Measurements from ENCODE around the gene GPR32.
"Not testable (repeated sequence)": the region's sequence is repeated elsewhere in the genome, so short reads cannot be mapped to it uniquely, and the experiment has no call there.

GPR32 gene

DNA sequence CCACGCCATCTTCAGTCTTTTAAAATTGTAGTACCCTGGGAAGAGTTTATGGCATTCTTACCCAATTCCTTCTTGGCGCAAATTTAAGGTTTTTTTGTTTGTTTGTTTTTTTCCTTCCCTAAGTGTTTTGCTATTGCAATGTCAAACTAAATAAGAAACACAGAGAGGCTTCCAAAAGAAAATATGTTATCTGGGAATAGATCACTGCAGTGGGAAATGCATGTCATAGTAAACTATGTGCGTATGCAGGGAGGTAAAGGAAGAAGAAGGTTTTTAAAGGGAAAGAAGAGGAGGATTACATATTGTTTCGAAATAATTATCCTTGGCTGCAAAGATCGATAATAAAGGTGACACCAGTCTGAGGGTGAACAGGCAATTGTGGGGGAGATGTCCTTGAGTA is 33.9 kb upstream of the GPR32 start:
- in situ Hi-C loops (cut with MboI; ENCODE audit: low pct_unique_long_range_greater_than_20kb, low sequenced_read_pairs, unreplicated experiment): no loop called here
- DNase-seq (ENCODE audit: low spot score): no peak
- TF ChIP-seq, protein P1, sequence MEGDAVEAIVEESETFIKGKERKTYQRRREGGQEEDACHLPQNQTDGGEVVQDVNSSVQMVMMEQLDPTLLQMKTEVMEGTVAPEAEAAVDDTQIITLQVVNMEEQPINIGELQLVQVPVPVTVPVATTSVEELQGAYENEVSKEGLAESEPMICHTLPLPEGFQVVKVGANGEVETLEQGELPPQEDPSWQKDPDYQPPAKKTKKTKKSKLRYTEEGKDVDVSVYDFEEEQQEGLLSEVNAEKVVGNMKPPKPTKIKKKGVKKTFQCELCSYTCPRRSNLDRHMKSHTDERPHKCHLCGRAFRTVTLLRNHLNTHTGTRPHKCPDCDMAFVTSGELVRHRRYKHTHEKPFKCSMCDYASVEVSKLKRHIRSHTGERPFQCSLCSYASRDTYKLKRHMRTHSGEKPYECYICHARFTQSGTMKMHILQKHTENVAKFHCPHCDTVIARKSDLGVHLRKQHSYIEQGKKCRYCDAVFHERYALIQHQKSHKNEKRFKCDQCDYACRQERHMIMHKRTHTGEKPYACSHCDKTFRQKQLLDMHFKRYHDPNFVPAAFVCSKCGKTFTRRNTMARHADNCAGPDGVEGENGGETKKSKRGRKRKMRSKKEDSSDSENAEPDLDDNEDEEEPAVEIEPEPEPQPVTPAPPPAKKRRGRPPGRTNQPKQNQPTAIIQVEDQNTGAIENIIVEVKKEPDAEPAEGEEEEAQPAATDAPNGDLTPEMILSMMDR (IDR thresholded peaks at IDR 0.05; ENCODE audit: extremely low read depth, insufficient read depth, missing control alignments): no peak

DNA sequence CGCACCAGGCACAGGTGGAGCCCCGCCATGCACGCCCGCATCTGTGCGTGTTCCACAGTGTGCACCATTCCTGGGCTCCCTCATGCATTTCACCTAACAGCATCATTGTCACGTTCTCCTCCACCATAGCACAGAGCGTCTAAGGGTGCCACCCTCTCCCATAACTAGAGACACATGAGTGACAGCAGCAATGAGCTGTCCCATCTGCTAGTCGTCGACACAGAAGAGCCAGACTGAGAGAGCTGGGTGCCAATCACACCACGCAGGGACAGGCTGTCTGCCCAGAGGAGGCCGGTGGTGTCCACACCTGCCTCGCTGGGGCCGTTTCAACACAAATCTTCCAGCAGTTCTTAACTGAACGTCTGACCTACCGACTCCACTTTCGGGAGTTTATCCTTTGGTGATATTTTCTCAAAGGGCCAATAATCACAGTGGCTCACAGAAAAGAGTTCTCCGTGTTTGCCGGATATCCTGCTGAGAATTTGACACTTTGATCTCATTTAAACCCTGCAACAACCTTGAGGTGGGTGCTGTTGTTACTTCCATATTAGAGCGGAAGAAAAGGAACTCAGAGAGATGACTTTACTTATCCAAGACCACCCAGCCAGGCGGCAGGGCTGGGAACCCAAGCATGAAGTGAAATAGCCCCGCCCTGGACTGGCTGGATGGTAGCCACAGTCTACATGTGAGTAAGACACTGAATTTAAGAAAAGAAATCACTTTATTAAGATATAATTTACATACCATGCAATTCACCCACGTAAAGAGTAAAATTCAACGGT is 30.9 kb upstream of the GPR32 start:
- in situ Hi-C loops (cut with MboI; ENCODE audit: low pct_unique_long_range_greater_than_20kb, low sequenced_read_pairs, unreplicated experiment): no loop called here
- no peak for DNase-seq (ENCODE audit: low spot score)
- TF ChIP-seq, protein P1 (IDR thresholded peaks at IDR 0.05; ENCODE audit: extremely low read depth, insufficient read depth, missing control alignments): no peak

DNA sequence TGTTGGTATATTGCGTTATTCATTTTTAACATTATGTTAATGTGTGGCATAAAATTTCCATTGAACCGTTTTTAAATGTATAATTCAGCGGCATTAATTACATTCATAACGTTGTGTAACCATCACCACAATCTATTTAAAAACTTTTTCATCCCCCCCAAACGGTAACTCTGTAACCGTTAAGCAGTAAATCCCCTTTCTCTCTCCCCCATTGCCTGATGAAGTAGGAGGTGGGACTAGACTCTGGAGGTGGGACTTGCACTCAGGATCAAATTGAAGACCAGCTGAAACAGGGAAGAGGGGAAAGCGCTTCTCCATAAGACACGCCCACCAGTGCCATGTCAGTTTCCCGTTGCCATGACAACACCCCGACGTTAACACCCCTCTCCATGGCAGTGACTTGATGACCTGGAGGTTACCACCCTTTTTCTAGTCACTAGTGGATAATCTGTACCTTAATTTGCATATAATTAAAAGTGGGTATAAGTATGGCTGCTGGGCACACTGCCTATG is 30.3 kb upstream of the GPR32 start:
- TF ChIP-seq, protein P1 (IDR thresholded peaks at IDR 0.05; ENCODE audit: extremely low read depth, insufficient read depth, missing control alignments): no peak
- in situ Hi-C loops (cut with MboI; ENCODE audit: low pct_unique_long_range_greater_than_20kb, low sequenced_read_pairs, unreplicated experiment): no loop called here
- DNase-seq (ENCODE audit: low spot score): no peak

DNA sequence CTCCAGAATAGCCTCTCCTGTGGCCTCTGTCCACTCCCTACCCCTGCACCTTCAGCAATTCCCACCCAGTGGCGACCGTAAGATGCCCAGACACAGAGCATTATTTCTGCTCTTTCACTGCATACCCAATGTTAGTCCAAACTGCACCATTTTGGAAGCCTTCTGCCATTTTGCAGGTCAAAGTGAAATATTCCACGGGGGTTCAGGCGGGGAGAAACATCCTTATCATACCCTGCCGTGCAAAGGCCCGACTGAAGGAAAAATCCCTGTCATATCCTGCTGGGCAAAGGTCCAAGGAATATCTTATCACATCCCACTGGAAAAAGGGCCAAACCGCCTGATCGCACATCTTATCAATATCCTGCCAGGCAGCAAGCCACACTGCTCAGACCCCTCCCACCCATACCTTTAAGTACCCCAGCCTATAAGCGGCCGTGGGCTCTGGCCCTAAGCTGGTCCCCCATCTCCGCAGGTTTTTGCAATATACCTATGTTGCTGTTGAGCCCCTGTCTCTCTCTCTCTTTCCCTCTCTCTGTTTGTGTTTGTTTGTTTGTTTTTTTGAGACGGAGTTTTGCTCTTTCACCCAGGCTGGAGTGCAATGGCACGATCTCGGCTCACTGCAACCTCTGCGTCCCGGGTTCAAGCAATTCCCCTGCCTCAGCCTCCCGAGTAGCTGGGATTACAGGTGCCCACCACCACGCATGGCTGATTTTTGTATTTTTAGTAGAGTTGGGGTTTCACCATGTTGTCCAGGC is 28.9 kb upstream of the GPR32 start:
- in situ Hi-C loops (cut with MboI; ENCODE audit: low pct_unique_long_range_greater_than_20kb, low sequenced_read_pairs, unreplicated experiment): no loop called here
- TF ChIP-seq, protein P1 (IDR thresholded peaks at IDR 0.05; ENCODE audit: extremely low read depth, insufficient read depth, missing control alignments): no peak
- no peak for DNase-seq (ENCODE audit: low spot score)

DNA sequence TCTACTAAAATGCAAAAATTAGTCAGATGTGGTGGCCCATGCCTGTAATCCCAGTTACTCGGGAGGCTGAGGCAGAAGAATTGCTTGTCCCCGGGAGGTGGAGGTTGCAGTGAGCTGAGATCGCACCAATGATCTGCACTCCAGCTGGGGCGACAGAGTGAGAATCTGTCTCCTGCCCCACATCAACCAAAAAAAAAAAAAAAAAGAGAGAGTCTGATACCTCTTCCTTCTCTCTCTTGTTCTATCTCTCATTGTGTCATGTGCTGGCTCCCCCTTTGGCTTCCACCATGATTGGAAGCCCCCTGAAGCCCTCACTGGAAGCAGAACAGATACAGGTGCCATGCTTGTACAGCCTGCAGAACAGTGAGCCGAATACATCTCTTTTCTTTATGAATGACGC is 26.7 kb upstream of the GPR32 start:
- TF ChIP-seq, protein P1 (IDR thresholded peaks at IDR 0.05; ENCODE audit: extremely low read depth, insufficient read depth, missing control alignments): no peak
- no peak for DNase-seq (ENCODE audit: low spot score)

DNA sequence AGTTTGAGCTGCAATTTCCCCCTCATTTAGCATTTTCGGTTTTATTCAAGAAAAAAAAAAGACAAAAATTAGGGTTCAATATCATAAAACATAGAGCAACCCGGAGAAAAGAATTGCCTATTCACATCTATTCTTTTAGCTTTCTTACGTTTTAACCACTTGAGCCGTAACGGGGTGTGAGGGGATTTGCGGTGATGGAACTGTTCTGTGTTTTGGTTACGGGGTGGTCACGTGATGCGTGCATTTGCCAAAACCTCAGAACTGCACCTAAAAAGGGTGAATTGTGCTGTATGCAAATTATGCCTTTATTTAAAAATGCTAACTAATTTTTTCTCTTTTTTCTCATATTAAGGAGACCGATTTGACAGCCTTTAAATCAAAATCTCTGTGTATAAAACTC is 25.0 kb upstream of the GPR32 start:
- TF ChIP-seq, protein P1 (IDR thresholded peaks at IDR 0.05; ENCODE audit: extremely low read depth, insufficient read depth, missing control alignments): no peak
- DNase-seq (ENCODE audit: low spot score): no peak
- in situ Hi-C loops (cut with MboI; ENCODE audit: low pct_unique_long_range_greater_than_20kb, low sequenced_read_pairs, unreplicated experiment): no loop called here

More for the DNA sequence above, 26.7 kb upstream of the GPR32 start:
- in situ Hi-C loops (cut with MboI; ENCODE audit: low pct_unique_long_range_greater_than_20kb, low sequenced_read_pairs, unreplicated experiment): no loop called here

DNA sequence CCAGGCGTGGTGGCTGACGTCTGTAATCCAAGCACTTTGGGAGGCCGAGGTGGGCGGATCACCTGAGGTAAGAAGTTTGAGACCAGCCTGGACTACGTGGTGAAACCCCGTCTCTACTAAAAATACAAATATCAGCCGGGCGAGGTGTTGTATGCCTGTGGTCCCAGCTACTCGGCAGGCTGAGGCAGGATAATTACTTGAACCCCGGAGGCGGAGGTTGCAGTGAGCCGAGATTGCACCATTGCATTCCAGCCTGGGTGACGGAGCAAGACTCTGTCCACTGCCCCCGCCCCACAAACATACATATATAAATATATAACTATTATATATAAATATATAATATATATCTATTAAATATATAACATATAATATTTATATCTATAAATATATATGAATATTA is 23.1 kb upstream of the GPR32 start:
- in situ Hi-C loops (cut with MboI; ENCODE audit: low pct_unique_long_range_greater_than_20kb, low sequenced_read_pairs, unreplicated experiment); DNase-seq (ENCODE audit: low spot score): not testable (repeated sequence)
